Measurements from ENCODE around the gene SYT4. TPM values are rescaled to one million over a fixed set of nuclear protein-coding genes. Genes with fewer than 3 reads are reported as not detected.

Gene SYT4
- total RNA-seq, 1 experiment from 2014 or later = not detected

DNA sequence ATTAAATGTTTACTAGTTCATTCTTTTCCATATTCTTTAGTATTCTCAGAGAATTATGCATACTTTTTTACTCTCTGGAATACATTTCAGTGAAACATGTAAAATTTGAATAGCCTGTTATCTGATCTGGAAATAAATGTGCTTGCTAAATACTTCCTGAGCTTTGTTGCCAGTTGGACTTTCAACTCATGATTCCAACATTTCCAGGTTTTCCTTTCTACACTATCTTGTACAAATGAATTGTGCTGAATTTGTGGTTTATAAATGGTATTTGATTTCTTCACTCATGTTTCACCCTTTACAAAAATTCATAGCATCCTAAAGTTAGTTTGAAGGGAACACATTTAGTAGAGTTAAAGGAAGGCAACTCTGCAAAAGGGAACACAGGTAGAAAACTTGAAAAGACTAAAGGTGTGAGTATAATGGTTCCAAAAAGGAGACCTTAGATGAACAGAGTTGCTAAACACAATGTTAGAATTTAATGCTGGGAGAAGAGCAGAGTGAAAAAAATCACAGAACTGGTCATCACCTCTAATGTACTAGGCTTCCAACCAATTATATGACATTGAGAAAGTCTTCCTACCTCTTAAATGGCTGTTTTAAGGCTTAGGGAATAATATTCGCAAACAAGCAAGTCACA, 28.6 kb downstream of the SYT4 start:
- H3K27me3 ChIP-seq = no peaks in the 10 kb centered on the region
- no peaks in the 10 kb centered on the region for H3K36me3 ChIP-seq
- H3K4me3 ChIP-seq = no peak overlapping the region
- no peak for DNase-seq
- no peaks in the 10 kb centered on the region for H3K9me3 ChIP-seq

DNA sequence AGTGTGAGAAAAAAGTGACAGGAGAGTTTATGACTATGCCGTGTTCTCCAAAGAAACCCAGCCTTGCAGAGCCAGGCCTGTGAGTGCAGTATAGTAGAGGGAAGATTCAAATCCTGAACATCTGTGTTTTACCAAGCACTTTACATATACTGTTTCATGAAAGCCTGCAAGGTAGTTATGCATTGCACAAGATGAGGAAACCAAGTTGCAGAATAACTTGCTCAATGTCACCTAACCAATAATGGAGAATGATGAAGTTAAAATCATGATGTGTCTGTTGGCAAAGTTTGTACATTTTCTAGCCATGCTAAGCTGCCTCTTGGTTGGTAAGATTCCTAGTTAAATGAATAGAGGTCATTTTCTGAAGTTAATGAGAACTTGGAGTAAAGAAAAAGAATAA, 29.3 kb downstream of the SYT4 start:
- Histone ChIP-seq H3K9me3 (no peaks in the 10 kb centered on the region), H3K4me3 (no peak overlapping the region), H3K36me3 (no peaks in the 10 kb centered on the region), H3K27me3 (no peaks in the 10 kb centered on the region)
- no peak for DNase-seq

DNA sequence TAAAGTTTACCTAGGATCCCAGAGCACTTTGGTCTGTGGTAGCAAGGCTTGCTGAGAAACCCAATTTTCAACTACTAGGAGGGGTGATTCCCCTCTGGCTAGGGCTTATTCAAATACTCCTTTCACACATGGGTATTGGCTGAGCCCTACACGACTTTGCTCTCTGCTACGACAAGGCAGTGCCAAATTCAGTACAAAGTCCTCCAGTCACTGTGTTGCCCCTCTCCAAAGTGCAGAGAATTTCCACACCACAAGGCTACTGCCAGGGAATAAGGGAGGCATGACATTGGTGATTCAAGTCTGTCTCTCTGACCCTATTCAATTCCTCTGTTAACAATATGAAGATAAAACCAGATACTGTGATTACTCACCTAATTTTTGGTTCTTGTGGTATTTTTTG, 38.9 kb downstream of the SYT4 start:
- H3K4me3 ChIP-seq = no peak overlapping the region
- DNase-seq = no peak
- H3K9me3 ChIP-seq = no peaks in the 10 kb centered on the region
- no peaks in the 10 kb centered on the region; the same call in 1 of the 2 replicates for H3K27me3 ChIP-seq
- H3K36me3 ChIP-seq = no peaks in the 10 kb centered on the region

DNA sequence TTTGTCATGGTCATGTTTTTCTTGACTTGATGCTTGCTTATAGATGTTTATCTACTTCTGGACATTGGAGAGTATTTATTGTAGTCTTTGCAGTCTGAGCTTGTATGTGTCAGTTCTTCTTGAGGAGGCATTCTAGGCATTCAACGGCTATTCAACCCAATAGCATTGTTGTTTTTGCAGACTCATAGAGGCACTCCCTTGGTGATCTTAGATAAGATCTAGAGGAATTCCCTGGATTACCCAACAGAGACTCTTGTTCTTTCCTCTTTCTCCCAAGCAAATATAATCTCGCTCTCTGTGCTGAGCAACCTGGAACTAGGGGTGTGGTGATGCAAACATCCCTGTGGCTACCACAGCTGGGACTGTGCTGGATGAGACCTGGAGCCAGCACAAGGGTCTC, 40.4 kb downstream of the SYT4 start:
- DNase-seq = no peak
- no peaks in the 10 kb centered on the region for H3K36me3 ChIP-seq
- no peaks in the 10 kb centered on the region; the same call in 1 of the 2 replicates for H3K27me3 ChIP-seq
- no peaks in the 10 kb centered on the region for H3K9me3 ChIP-seq
- H3K4me3 ChIP-seq = no peak overlapping the region

DNA sequence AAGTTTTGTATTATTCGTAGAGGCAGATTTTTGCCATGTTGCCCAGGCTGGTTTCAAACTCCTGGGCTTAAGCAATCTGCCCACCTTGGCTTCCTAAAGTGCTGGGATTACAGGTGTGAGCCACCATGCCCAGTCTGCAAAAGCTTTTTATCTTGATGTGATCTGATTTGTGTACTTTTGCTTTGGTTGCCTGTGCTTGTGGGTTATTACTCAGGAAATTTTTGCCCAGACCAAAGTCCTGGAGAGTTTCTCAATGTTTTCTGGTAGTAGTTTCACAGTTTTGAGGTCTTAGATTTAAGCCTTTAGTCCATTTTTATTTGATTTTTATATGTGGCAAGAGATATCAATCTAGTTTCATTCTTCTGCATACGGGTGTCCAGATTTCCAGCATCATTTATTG, 42.4 kb downstream of the SYT4 start:
- H3K4me3 ChIP-seq = no peak overlapping the region
- H3K36me3 ChIP-seq = no peaks in the 10 kb centered on the region
- no peak for DNase-seq
- no peaks in the 10 kb centered on the region for H3K9me3 ChIP-seq
- H3K27me3 ChIP-seq = no peaks in the 10 kb centered on the region; the same call in 1 of the 2 replicates

DNA sequence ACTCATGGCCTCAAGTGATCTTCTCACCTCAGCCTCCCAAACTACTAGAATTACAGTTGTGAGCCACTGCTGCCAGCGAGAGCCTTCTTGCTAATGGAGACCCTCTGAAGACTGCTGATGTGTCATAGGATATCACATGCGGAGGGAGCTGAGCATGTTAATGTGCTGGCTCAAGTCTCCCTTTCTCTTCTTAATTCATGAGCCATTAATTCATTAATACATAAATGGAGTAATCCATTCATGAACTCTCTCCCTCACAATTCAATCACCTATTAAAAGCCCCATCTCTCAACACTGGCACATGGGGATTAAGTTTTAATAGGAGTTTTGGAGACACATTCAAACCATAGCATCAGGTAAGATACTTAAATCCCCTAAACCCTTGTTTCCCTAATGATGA, 54.8 kb downstream of the SYT4 start:
- no peak overlapping the region for H3K4me3 ChIP-seq
- no peak for DNase-seq
- H3K27me3 ChIP-seq = no peaks in the 10 kb centered on the region
- no peaks in the 10 kb centered on the region for H3K36me3 ChIP-seq
- H3K9me3 ChIP-seq = no peaks in the 10 kb centered on the region

DNA sequence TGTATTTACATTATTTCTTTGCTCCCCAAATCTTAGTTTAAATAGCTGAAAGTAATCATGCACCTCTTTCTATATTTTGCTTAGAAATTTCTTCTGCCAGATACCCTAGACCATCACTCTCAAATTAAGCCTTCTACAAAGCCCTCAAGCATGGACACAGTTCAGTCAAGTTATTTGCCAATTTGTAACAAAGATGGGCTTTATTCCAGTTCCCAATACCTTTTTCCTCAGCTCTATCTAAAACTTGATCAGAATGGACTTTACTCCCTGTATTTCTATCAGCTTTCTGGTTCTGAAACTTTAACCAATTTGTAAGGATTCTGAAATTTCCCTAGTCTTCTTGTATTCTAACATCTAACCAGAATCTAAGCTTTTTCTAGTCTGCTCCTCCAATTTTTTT, 56.6 kb downstream of the SYT4 start:
- no peak overlapping the region for H3K4me3 ChIP-seq
- no peaks in the 10 kb centered on the region for H3K9me3 ChIP-seq
- DNase-seq = no peak
- H3K27me3 ChIP-seq = no peaks in the 10 kb centered on the region
- H3K36me3 ChIP-seq = no peaks in the 10 kb centered on the region

Other genes with a start within 250 kb of the SYT4 start
- gene RIT2, start 161.8 kb downstream of the SYT4 start, total RNA-seq (2014; rRNA removed; shearing (Covaris generic); ENCODE audit: low replicate concordance) = not detected in 2 replicates